Measurements from ENCODE around the gene PKP4.

Gene PKP4, protein sequence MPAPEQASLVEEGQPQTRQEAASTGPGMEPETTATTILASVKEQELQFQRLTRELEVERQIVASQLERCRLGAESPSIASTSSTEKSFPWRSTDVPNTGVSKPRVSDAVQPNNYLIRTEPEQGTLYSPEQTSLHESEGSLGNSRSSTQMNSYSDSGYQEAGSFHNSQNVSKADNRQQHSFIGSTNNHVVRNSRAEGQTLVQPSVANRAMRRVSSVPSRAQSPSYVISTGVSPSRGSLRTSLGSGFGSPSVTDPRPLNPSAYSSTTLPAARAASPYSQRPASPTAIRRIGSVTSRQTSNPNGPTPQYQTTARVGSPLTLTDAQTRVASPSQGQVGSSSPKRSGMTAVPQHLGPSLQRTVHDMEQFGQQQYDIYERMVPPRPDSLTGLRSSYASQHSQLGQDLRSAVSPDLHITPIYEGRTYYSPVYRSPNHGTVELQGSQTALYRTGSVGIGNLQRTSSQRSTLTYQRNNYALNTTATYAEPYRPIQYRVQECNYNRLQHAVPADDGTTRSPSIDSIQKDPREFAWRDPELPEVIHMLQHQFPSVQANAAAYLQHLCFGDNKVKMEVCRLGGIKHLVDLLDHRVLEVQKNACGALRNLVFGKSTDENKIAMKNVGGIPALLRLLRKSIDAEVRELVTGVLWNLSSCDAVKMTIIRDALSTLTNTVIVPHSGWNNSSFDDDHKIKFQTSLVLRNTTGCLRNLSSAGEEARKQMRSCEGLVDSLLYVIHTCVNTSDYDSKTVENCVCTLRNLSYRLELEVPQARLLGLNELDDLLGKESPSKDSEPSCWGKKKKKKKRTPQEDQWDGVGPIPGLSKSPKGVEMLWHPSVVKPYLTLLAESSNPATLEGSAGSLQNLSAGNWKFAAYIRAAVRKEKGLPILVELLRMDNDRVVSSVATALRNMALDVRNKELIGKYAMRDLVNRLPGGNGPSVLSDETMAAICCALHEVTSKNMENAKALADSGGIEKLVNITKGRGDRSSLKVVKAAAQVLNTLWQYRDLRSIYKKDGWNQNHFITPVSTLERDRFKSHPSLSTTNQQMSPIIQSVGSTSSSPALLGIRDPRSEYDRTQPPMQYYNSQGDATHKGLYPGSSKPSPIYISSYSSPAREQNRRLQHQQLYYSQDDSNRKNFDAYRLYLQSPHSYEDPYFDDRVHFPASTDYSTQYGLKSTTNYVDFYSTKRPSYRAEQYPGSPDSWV

DNA sequence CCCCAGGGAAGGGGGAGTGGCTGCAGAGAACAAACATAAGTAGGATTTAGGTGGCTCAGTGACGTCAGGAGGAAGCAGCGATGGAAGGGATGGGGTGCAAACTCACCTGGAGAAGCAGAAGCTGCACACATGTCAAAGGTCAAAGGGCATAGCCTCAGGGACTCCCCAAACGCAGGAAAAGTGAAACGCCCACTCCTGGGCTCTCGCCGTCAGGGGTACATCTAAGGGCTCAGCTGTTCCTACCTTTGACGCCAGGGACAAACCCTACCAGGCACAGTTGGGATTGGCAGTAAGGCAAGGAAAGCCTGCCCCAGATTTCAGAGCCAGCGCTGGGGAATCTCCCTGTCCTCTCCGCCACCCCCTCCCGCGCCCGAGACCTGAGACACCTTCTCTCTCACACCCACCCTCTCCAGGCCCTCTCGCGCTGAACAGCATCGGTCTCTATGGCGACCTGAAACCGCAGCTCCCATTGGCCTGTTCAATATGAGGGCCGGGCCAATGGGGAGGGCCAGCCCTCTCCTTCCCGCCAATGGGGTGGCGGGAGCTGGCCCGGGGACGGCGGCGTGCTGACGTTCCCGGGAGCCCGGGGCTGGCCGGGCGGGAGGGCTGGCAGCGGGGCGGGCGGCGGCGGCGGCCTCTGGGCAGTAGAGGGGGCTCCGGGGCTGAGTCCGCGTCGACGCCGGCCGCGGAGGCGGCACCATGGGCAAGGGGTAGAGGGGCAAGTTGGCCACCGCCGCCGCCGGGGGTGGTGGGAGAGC, at the start of gene PKP4, which contains the start of gene CCDC148:
Gene PKP4 (plus strand): TSS at position 644 of the 758 bp plus-strand sequence. CDS start 76,233 bp downstream, outside the sequence.
Gene CCDC148 (minus strand): TSS at position 445 of the 758 bp plus-strand sequence. CDS start 314 bp downstream, at position 131.
- Histone ChIP-seq H2AFZ (ENCODE audit: low read depth) (peak within 1 kb of the TSS; percentile 78), H3K4me3 (IDR thresholded peaks at IDR 0.05; ENCODE audit: insufficient read depth, low read depth, low read length) (peak within 1 kb of the TSS; percentile 97), H4K20me1 (ENCODE audit: insufficient read depth) (peaks cover 33% of the 10 kb centered on the region), H3K4me2 (peak within 1 kb of the TSS; percentile 86), H3K4me1 (ENCODE audit: low read depth, poor library complexity, severe bottlenecking) (peaks cover 39% of the 10 kb centered on the region), H3K27ac (peak within 1 kb of the TSS; percentile 91), H3K9ac (peak within 1 kb of the TSS; percentile 94), H3K36me3 (ENCODE audit: insufficient read depth) (no peaks in the 10 kb centered on the region), H3K79me2 (ENCODE audit: insufficient read depth, low read depth) (peaks cover 42% of the 10 kb centered on the region), H3K27me3 (ENCODE audit: insufficient read depth, low read depth) (no peaks in the 10 kb centered on the region)
- TF ChIP-seq, protein P1, sequence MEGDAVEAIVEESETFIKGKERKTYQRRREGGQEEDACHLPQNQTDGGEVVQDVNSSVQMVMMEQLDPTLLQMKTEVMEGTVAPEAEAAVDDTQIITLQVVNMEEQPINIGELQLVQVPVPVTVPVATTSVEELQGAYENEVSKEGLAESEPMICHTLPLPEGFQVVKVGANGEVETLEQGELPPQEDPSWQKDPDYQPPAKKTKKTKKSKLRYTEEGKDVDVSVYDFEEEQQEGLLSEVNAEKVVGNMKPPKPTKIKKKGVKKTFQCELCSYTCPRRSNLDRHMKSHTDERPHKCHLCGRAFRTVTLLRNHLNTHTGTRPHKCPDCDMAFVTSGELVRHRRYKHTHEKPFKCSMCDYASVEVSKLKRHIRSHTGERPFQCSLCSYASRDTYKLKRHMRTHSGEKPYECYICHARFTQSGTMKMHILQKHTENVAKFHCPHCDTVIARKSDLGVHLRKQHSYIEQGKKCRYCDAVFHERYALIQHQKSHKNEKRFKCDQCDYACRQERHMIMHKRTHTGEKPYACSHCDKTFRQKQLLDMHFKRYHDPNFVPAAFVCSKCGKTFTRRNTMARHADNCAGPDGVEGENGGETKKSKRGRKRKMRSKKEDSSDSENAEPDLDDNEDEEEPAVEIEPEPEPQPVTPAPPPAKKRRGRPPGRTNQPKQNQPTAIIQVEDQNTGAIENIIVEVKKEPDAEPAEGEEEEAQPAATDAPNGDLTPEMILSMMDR (conservative IDR thresholded peaks at IDR 0.05; ENCODE audit: low read depth, low read length) = no peak

DNA sequence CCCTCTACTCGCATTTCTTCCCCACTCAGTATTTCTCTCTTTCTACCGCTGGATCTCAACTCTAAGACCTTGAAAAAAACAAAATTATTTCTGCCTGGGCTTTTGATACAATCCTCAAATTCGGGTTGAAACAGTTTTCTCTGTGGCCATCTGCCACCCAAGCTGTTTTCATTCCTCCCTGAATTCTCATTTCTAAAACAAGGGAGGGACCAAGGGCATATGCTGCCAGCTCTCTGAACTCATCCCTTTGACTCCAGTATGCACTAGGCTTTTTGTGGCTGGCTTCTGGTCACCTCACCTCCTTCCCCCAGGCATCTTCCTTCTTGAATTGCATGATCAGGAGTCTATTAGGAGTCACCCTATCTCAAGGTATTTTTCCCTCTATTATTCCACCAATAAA, 49.7 kb upstream of the PKP4 start:
- H3K79me2 ChIP-seq (ENCODE audit: insufficient read depth, low read depth) = no peaks in the 10 kb centered on the region
- H3K9ac ChIP-seq = no peak overlapping the region
- TF ChIP-seq, protein P1 (conservative IDR thresholded peaks at IDR 0.05; ENCODE audit: low read depth, low read length) = no peak
- no peaks in the 10 kb centered on the region for H4K20me1 ChIP-seq (ENCODE audit: insufficient read depth)
- peaks cover 22% of the 10 kb centered on the region for H3K4me1 ChIP-seq (ENCODE audit: low read depth, poor library complexity, severe bottlenecking)
- H3K4me2 ChIP-seq = no peak overlapping the region
- no peak overlapping the region for H2AFZ ChIP-seq (ENCODE audit: low read depth)
- no peaks in the 10 kb centered on the region for H3K36me3 ChIP-seq (ENCODE audit: insufficient read depth)
- H3K4me3 ChIP-seq (IDR thresholded peaks at IDR 0.05; ENCODE audit: insufficient read depth, low read depth, low read length) = no peak overlapping the region
- H3K27me3 ChIP-seq (ENCODE audit: insufficient read depth, low read depth) = no peaks in the 10 kb centered on the region
- H3K27ac ChIP-seq = no peak overlapping the region

DNA sequence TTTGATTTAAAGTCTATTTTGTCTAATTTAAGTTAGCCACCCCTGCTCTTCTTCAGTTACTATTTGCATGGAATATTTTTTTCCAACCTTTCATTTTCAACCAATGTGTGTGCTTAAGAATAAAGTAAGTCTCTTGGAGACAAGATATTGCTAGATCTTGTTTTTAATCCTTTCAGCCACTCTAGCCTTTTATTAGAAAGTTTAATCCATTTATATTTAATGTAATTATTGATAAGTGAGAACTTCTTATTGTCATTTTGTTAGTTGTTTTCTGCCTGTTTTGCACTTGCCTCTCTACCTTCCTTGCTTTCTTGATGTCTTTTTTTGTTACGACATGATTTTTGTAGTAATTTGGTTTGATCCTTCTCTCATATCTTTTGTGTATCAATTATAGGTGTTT, 46.6 kb upstream of the PKP4 start:
- Histone ChIP-seq H3K9ac (no peak overlapping the region), H3K36me3 (ENCODE audit: insufficient read depth) (no peaks in the 10 kb centered on the region), H3K27me3 (ENCODE audit: insufficient read depth, low read depth) (no peaks in the 10 kb centered on the region), H3K27ac (no peak overlapping the region), H3K4me2 (no peak overlapping the region), H4K20me1 (ENCODE audit: insufficient read depth) (no peaks in the 10 kb centered on the region), H3K79me2 (ENCODE audit: insufficient read depth, low read depth) (no peaks in the 10 kb centered on the region), H3K4me1 (ENCODE audit: low read depth, poor library complexity, severe bottlenecking) (no peaks in the 10 kb centered on the region), H3K4me3 (IDR thresholded peaks at IDR 0.05; ENCODE audit: insufficient read depth, low read depth, low read length) (no peak overlapping the region), H2AFZ (ENCODE audit: low read depth) (no peak overlapping the region)
- TF ChIP-seq, protein P1 (conservative IDR thresholded peaks at IDR 0.05; ENCODE audit: low read depth, low read length) = no peak
